Mesothelial cell of epicardium (in vitro differentiated cells): ENCODE measurements around the gene TCTN1. TPM values are rescaled to one million over a fixed set of nuclear protein-coding genes. Genes with fewer than 3 reads are reported as not detected.
"Not testable (repeated sequence)": the region's sequence is repeated elsewhere in the genome, so short reads cannot be mapped to it uniquely, and the experiment has no call there.

Experiments used
- DNase-seq, 2 experiments: peaks; one replicate each; pipeline ENCODE4 v3.0.0; 2021; ENCODE audit warnings: low spot score in 2 of 2; ENCODE audit not compliant: unreplicated experiment in 2 of 2
- H3K27ac Mint-ChIP-seq: 2 replicates; pipeline ENCODE4 v1.8.0; 2021; ENCODE audit warnings: mixed read lengths
- H3K27me3 Mint-ChIP-seq: 2 replicates; pipeline ENCODE4 v1.8.0; 2021; ENCODE audit warnings: low read depth, mixed read lengths
- H3K36me3 Mint-ChIP-seq: 2 replicates; pipeline ENCODE4 v1.8.0; 2021; ENCODE audit warnings: mixed read lengths
- H3K4me1 Mint-ChIP-seq: 2 replicates; pipeline ENCODE4 v1.8.0; 2021; ENCODE audit warnings: mixed read lengths
- H3K4me3 Mint-ChIP-seq: 2 replicates; pipeline ENCODE4 v1.8.0; 2021; ENCODE audit warnings: mild to moderate bottlenecking, moderate library complexity, mixed read lengths
- H3K9me3 Mint-ChIP-seq: 2 replicates; pipeline ENCODE4 v1.8.0; 2021; ENCODE audit warnings: mixed read lengths
- CTCF ChIP-seq: fragments of 200-600 bp; sonication (generic); IDR thresholded peaks from one replicate; pipeline ENCODE4 v1.5.0; 2021; ENCODE audit warnings: antibody characterized with exemption; ENCODE audit not compliant: unreplicated experiment
- total RNA-seq: library from RNA; stranded (reverse); gene quantifications from 3 replicates; pipeline ENCODE4 v1.2.1, GENCODE V29; 2021

Gene TCTN1
- total RNA-seq, 1 donor from 2014 or later = 63.4 TPM

- no peak overlapping the region for H3K4me3 Mint-ChIP-seq
- no peaks in the 10 kb centered on the region for H3K9me3 Mint-ChIP-seq
- H3K36me3 Mint-ChIP-seq = peaks cover 18% of the 10 kb centered on the region
- no peaks in the 10 kb centered on the region for H3K27me3 Mint-ChIP-seq
- H3K4me1 Mint-ChIP-seq = peaks cover 15% of the 10 kb centered on the region
- TF ChIP-seq CTCF = no peak
- no peak for DNase-seq
- H3K27ac Mint-ChIP-seq = no peak overlapping the region
Observed at GRCh38 chr12:110639336-110640141, 25.6 kb downstream of the TCTN1 start.

- no peak for DNase-seq
- TF ChIP-seq CTCF = no peak
- H3K27me3 Mint-ChIP-seq = no peaks in the 10 kb centered on the region
- no peaks in the 10 kb centered on the region for H3K9me3 Mint-ChIP-seq
- no peak overlapping the region for H3K27ac Mint-ChIP-seq
- peaks cover 15% of the 10 kb centered on the region for H3K4me1 Mint-ChIP-seq
- H3K4me3 Mint-ChIP-seq = no peak overlapping the region
- H3K36me3 Mint-ChIP-seq = peaks cover 15% of the 10 kb centered on the region
Observed at GRCh38 chr12:110640275-110641025, 26.5 kb downstream of the TCTN1 start.

- Mint-ChIP-seq H3K4me3 (no peak overlapping the region), H3K4me1 (peaks cover 15% of the 10 kb centered on the region), H3K9me3 (no peaks in the 10 kb centered on the region), H3K36me3 (peaks cover 14% of the 10 kb centered on the region), H3K27me3 (no peaks in the 10 kb centered on the region), H3K27ac (peak overlapping the region; percentile 62)
- TF ChIP-seq CTCF = no peak
- DNase-seq = no peak
Observed at GRCh38 chr12:110641521-110641920, 27.6 kb downstream of the TCTN1 start.

- H3K4me3 Mint-ChIP-seq = no peak overlapping the region
- H3K27ac Mint-ChIP-seq = no peak overlapping the region
- H3K27me3 Mint-ChIP-seq = no peaks in the 10 kb centered on the region
- no peak for TF ChIP-seq CTCF
- H3K4me1 Mint-ChIP-seq = peaks cover 4% of the 10 kb centered on the region
- peaks cover 40% of the 10 kb centered on the region for H3K36me3 Mint-ChIP-seq
- no peak for DNase-seq
- H3K9me3 Mint-ChIP-seq = no peaks in the 10 kb centered on the region
Observed at GRCh38 chr12:110647631-110648040, 33.7 kb downstream of the TCTN1 start.

- no peaks in the 10 kb centered on the region for H3K27me3 Mint-ChIP-seq
- H3K9me3 Mint-ChIP-seq = no peaks in the 10 kb centered on the region
- no peak for TF ChIP-seq CTCF
- H3K4me3 Mint-ChIP-seq = no peak overlapping the region
- H3K4me1 Mint-ChIP-seq = peaks cover 4% of the 10 kb centered on the region
- H3K27ac Mint-ChIP-seq = peak overlapping the region; percentile 54
- H3K36me3 Mint-ChIP-seq = peaks cover 40% of the 10 kb centered on the region
- DNase-seq = no peak
Observed at GRCh38 chr12:110649341-110649847, 35.5 kb downstream of the TCTN1 start.

- not testable (repeated sequence) for H3K27ac Mint-ChIP-seq, DNase-seq, H3K4me3 Mint-ChIP-seq, H3K4me1 Mint-ChIP-seq, H3K9me3 Mint-ChIP-seq, H3K27me3 Mint-ChIP-seq
- peaks cover 31% of the 10 kb centered on the region for H3K36me3 Mint-ChIP-seq
Observed at GRCh38 chr12:110654238-110654637, 40.3 kb downstream of the TCTN1 start.
